ENCODE results near the gene COL11A2. TPM values are rescaled to one million over a fixed set of nuclear protein-coding genes. Genes with fewer than 3 reads are reported as not detected.

The COL11A2 gene
- total and polyA plus RNA-seq, 2 donors (not counting 3 experiments of a cell fraction or from before 2014, with no cell fraction given) = 0.65 to 1.3 TPM

DNA sequence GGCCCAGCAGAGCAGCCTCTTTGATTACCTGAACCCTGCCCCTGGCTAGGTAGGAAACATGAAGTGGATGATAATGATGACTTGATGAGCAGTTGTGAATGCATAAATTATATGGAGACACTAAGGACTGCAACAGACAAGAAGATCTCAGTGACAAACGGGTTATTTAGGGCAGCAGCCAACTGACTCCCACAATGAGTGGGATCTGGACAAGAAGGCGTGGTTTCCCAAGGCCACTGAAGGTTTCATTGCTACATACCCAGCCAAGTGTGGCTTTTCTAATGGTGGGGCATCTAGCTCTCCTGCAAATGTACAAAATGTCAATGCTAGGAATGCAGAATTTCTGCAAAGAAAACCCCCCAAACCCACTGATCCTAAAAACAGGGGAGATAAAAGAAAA lies 45.5 kb upstream of the COL11A2 start:
- H4K20me1 ChIP-seq (replicated peaks; ENCODE audit: control insufficient read depth, extremely low read depth, insufficient read depth, low read length) = no peaks in the 10 kb centered on the region
- H3K27me3 ChIP-seq (ENCODE audit: control insufficient read depth in 2 of 2, insufficient read depth in 2 of 2, low read length in 2 of 2) = peaks cover 20 to 24% of the 10 kb centered on the region in 2 experiments
- no peaks in the 10 kb centered on the region for H3K4me1 ChIP-seq (ENCODE audit: control insufficient read depth, extremely low read depth, insufficient read depth, low read length)
- no peak overlapping the region for H3K4me2 ChIP-seq (ENCODE audit: insufficient read depth, low read length)
- no peak overlapping the region for H3K9ac ChIP-seq (replicated peaks; ENCODE audit: extremely low read depth, insufficient read depth, low read length)
- no peaks in the 10 kb centered on the region for H3K9me1 ChIP-seq (replicated peaks; ENCODE audit: control insufficient read depth, extremely low read depth, insufficient read depth, low read length)
- TF ChIP-seq MYC (IDR thresholded peaks at IDR 0.05; ENCODE audit: low read depth, low read length) (no peak), JUN (IDR thresholded peaks at IDR 0.05; ENCODE audit: borderline replicate concordance, insufficient read depth, insufficient read length, low read depth) (no peak), FOS (IDR thresholded peaks at IDR 0.05; ENCODE audit: borderline replicate concordance, insufficient read depth, low read length) (no peak), POLR2A (IDR thresholded peaks at IDR 0.05; ENCODE audit: low read depth, low read length) (no peak), EZH2 (IDR thresholded peaks at IDR 0.05; ENCODE audit: borderline replicate concordance, low read depth, low read length, severe bottlenecking) (no peak)
- TF ChIP-seq, protein P1, sequence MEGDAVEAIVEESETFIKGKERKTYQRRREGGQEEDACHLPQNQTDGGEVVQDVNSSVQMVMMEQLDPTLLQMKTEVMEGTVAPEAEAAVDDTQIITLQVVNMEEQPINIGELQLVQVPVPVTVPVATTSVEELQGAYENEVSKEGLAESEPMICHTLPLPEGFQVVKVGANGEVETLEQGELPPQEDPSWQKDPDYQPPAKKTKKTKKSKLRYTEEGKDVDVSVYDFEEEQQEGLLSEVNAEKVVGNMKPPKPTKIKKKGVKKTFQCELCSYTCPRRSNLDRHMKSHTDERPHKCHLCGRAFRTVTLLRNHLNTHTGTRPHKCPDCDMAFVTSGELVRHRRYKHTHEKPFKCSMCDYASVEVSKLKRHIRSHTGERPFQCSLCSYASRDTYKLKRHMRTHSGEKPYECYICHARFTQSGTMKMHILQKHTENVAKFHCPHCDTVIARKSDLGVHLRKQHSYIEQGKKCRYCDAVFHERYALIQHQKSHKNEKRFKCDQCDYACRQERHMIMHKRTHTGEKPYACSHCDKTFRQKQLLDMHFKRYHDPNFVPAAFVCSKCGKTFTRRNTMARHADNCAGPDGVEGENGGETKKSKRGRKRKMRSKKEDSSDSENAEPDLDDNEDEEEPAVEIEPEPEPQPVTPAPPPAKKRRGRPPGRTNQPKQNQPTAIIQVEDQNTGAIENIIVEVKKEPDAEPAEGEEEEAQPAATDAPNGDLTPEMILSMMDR (IDR thresholded peaks at IDR 0.05; ENCODE audit: extremely low read depth in 1 of 2, insufficient read depth in 1 of 2, low read depth in 1 of 2, low read length in 2 of 2) = no peak
- intact Hi-C loops (cut with micrococcal nuclease) = no loop called here
- no peak overlapping the region for H3K27ac ChIP-seq (ENCODE audit: insufficient read depth, low read depth, low read length)
- H3K36me3 ChIP-seq (ENCODE audit: control insufficient read depth in 2 of 2, extremely low read depth in 1 of 2, insufficient read depth in 2 of 2, low read length in 2 of 2) = no peaks in the 10 kb centered on the region
- no peak for DNase-seq (ENCODE audit: low read depth, low spot score)
- H3K79me2 ChIP-seq (ENCODE audit: control insufficient read depth, insufficient read depth, low read length) = no peaks in the 10 kb centered on the region
- H3K9me3 ChIP-seq (replicated peaks; ENCODE audit: control insufficient read depth, insufficient read depth, low read length) = no peaks in the 10 kb centered on the region
- ChIA-PET CTCF (interaction anchor here (0.8 to 7.7 kb wide), 2 partner anchors 11 to 17 kb away, joined by 4 to 43 read pairs; no protein-coding TSS in a partner anchor), POLR2A (interaction anchor here (0.7 kb wide), 1 partner anchor 258 kb away, joined by 3 read pairs; no protein-coding TSS in a partner anchor)
- no peak overlapping the region for H2AFZ ChIP-seq (ENCODE audit: low read depth, low read length)
- no TSS peak for BruUV-seq (replicated peaks)
- dilution Hi-C loops (cut with MboI; ENCODE audit: extremely low pct_ligation_motif_present, low sequenced_read_pairs) = no loop called here
- H3K4me3 ChIP-seq (replicated peaks in 1 of 3; ENCODE audit: insufficient read depth in 1 of 3, low read depth in 1 of 3, low read length in 3 of 3) = no peak overlapping the region
- FAIRE-seq = no peak

DNA sequence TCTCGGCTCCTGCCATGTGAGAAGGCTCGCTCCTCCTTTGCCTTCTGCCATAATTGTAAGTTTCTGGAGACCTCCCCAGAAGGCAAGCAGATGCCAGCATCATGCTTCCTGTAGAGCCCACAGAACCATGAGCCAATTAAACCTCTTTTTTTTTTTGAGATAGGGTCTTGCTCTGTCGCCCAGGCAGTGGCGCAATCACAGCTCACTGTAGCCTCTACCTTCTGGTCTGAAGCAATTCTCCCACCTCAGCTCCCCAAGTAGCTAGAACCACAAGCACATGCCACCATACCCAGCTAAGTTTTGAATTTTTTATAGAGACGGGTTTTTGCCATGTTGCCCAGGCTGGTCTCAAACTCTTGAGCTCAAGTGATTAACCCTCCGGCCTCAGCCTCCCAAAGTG lies 44.6 kb upstream of the COL11A2 start:
- TF ChIP-seq, protein P2, sequence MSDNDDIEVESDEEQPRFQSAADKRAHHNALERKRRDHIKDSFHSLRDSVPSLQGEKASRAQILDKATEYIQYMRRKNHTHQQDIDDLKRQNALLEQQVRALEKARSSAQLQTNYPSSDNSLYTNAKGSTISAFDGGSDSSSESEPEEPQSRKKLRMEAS (IDR thresholded peaks at IDR 0.05; ENCODE audit: insufficient read depth, insufficient read length) = no peak
- no peak for TF ChIP-seq POLR2AphosphoS5 (IDR thresholded peaks at IDR 0.05; ENCODE audit: insufficient read depth, low read depth, low read length)
- TF ChIP-seq MYC (IDR thresholded peaks at IDR 0.05; ENCODE audit: low read depth, low read length) = no peak
- TF ChIP-seq EZH2 (IDR thresholded peaks at IDR 0.05; ENCODE audit: borderline replicate concordance, low read depth, low read length, severe bottlenecking) = no peak
- no TSS peak for BruUV-seq (replicated peaks)
- H3K9me3 ChIP-seq (replicated peaks; ENCODE audit: control insufficient read depth, insufficient read depth, low read length) = no peaks in the 10 kb centered on the region
- FAIRE-seq (no peak), DNase-seq (ENCODE audit: low read depth, low spot score) (no peak)
- intact Hi-C loops (cut with micrococcal nuclease) = no loop called here
- no peaks in the 10 kb centered on the region for H3K9me1 ChIP-seq (replicated peaks; ENCODE audit: control insufficient read depth, extremely low read depth, insufficient read depth, low read length)
- H3K4me3 ChIP-seq (replicated peaks in 1 of 3; ENCODE audit: insufficient read depth in 1 of 3, low read depth in 1 of 3, low read length in 3 of 3) = no peak overlapping the region
- H3K79me2 ChIP-seq (ENCODE audit: control insufficient read depth, insufficient read depth, low read length) = no peaks in the 10 kb centered on the region
- no peak overlapping the region for H3K27ac ChIP-seq (ENCODE audit: insufficient read depth, low read depth, low read length)
- no peak overlapping the region for H2AFZ ChIP-seq (ENCODE audit: low read depth, low read length)
- ChIA-PET POLR2A (interaction anchor here (0.7 kb wide), 1 partner anchor 1507 kb away, joined by 7 read pairs; no protein-coding TSS in a partner anchor), CTCF (interaction anchor here (1.3 to 7.7 kb wide), 2 partner anchors 12 to 87 kb away, joined by 3 to 43 read pairs; no protein-coding TSS in a partner anchor)
- H3K9ac ChIP-seq (replicated peaks; ENCODE audit: extremely low read depth, insufficient read depth, low read length) = no peak overlapping the region
- dilution Hi-C loops (cut with MboI; ENCODE audit: extremely low pct_ligation_motif_present, low sequenced_read_pairs) = no loop called here
- no peaks in the 10 kb centered on the region for H3K36me3 ChIP-seq (ENCODE audit: control insufficient read depth in 2 of 2, extremely low read depth in 1 of 2, insufficient read depth in 2 of 2, low read length in 2 of 2)
- no peak overlapping the region for H3K4me2 ChIP-seq (ENCODE audit: insufficient read depth, low read length)
- H4K20me1 ChIP-seq (replicated peaks; ENCODE audit: control insufficient read depth, extremely low read depth, insufficient read depth, low read length) = no peaks in the 10 kb centered on the region
- H3K4me1 ChIP-seq (ENCODE audit: control insufficient read depth, extremely low read depth, insufficient read depth, low read length) = no peaks in the 10 kb centered on the region
- peaks cover 16 to 24% of the 10 kb centered on the region in 2 experiments for H3K27me3 ChIP-seq (ENCODE audit: control insufficient read depth in 2 of 2, insufficient read depth in 2 of 2, low read length in 2 of 2)

All from endothelial cell of umbilical vein (primary cell).